Stimulated activated naive B cell treated with anti-CD40 and anti-IgM and Interleukin-4, amounts not matched to agents 10 μg/mL and 1 μg/mL and 100 μg/mL, for 72 hours (primary cell): ENCODE measurements around the gene ARMC10.
A peak's percentile ranks its signal among the peaks of the same experiment; 100 is the strongest.
"Not testable (repeated sequence)": the region's sequence is repeated elsewhere in the genome, so short reads cannot be mapped to it uniquely, and the experiment has no call there.

Experiments used
- ATAC-seq, 2 donors: fragments of 150-1000 bp; cut with Tn5 transposase; replicated peaks; 2 replicates each; pipeline ENCODE4 v1.10.0; 2021; ENCODE audit warnings: moderate library complexity in 1 of 2
- DNase-seq: peaks from one replicate; pipeline ENCODE4 v3.0.0; 2021
- H3K27ac Mint-ChIP-seq: one replicate; pipeline ENCODE4 v1.8.0; 2022; ENCODE audit warnings: mild to moderate bottlenecking, mixed read lengths
- H3K27me3 Mint-ChIP-seq, 2 donors: one replicate each; pipeline ENCODE4 v1.8.0; 2022; ENCODE audit warnings: mixed read lengths in 2 of 2
- H3K36me3 Mint-ChIP-seq, 2 donors: one replicate each; pipeline ENCODE4 v1.8.0; 2022; ENCODE audit warnings: mixed read lengths in 2 of 2, mild to moderate bottlenecking in 1 of 2
- H3K4me1 Mint-ChIP-seq, 2 donors: one replicate each; pipeline ENCODE4 v1.8.0; 2022; ENCODE audit warnings: mixed read lengths in 2 of 2, mild to moderate bottlenecking in 1 of 2
- H3K4me3 Mint-ChIP-seq, 2 donors: one replicate each; pipeline ENCODE4 v1.8.0; 2022; ENCODE audit warnings: mild to moderate bottlenecking in 2 of 2, mixed read lengths in 2 of 2, moderate library complexity in 1 of 2
- H3K9me3 Mint-ChIP-seq, 2 donors: one replicate each; pipeline ENCODE4 v1.8.0; 2022; ENCODE audit warnings: mixed read lengths in 2 of 2, mild to moderate bottlenecking in 1 of 2

The ARMC10 gene

DNA sequence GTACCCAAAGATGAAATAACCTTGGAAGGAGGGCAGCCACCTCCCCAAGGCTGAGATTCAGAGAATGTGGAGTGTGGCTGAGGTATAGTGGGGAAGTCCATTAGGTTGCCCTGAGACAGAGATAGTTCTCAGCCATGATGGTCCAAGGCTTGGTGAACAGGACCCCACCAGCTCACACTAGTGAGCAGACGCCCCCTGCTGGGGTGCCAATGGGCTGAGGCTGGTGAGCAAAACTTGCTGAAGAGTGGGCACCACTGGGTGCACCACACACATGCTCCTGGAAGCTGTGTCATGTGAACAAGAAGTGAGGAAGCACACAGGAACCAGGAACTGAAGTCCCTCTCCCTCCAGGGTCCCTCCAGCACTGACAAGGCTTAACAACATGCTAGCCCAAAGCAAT, 9.3 kb upstream of the ARMC10 start:
- Mint-ChIP-seq H3K36me3 (no peaks in the 10 kb centered on the region), H3K4me3 (no peak overlapping the region), H3K4me1 (peaks cover 0 to 2% of the 10 kb centered on the region in 2 donors), H3K27ac (no peak overlapping the region), H3K9me3 (no peaks in the 10 kb centered on the region), H3K27me3 (no peaks in the 10 kb centered on the region)
- ATAC-seq (peak; percentile 78 to 81), DNase-seq (peak; percentile 26)

- H3K27me3 Mint-ChIP-seq: no peaks in the 10 kb centered on the region
- H3K4me3 Mint-ChIP-seq: no peak overlapping the region
- H3K9me3 Mint-ChIP-seq: no peaks in the 10 kb centered on the region
- no peaks in the 10 kb centered on the region for H3K36me3 Mint-ChIP-seq
- ATAC-seq (no peak), DNase-seq (no peak)
- peaks cover 2 to 3% of the 10 kb centered on the region in 2 donors for H3K4me1 Mint-ChIP-seq
- no peak overlapping the region for H3K27ac Mint-ChIP-seq
These were observed 6.2 kb upstream of the ARMC10 start for GRCh38 chr7:103068414-103069403.

DNA sequence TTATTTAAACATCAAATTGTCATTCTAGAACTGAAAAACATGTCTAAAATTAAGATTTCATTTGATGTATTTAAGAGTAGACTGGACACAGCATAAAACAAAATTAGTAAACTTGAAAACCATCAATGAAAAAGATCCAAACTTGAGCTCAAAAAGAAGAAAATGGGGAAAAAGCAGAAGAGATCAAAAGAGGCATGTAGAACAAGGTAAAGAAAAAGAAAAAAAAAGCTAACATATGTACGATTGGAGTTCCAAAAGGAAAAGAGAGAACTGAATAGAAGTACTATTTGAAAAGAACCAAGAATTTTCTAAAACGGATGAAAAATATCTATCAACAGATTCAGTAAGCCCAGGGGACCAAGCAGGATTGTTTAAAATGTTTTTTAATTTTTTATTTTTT, 3.9 kb upstream of the ARMC10 start:
- H3K36me3 Mint-ChIP-seq: peaks cover 2 to 4% of the 10 kb centered on the region in 2 donors
- H3K27ac Mint-ChIP-seq: no peak overlapping the region
- no peak overlapping the region for H3K4me3 Mint-ChIP-seq
- DNase-seq (no peak), ATAC-seq (no peak)
- H3K27me3 Mint-ChIP-seq: no peaks in the 10 kb centered on the region
- H3K4me1 Mint-ChIP-seq: peaks cover 14 to 18% of the 10 kb centered on the region in 2 donors
- no peaks in the 10 kb centered on the region for H3K9me3 Mint-ChIP-seq

- Mint-ChIP-seq H3K36me3 (peaks cover 13 to 15% of the 10 kb centered on the region in 2 donors), H3K27ac (peak overlapping the region; percentile 95), H3K4me3 (peak overlapping the region; percentile 89 to 96), H3K9me3 (peaks cover 4 to 6% of the 10 kb centered on the region in 2 donors), H3K27me3 (no peaks in the 10 kb centered on the region), H3K4me1 (peaks cover 16 to 37% of the 10 kb centered on the region in 2 donors)
- DNase-seq (no peak), ATAC-seq (no peak)
These were observed 886 bp upstream of the ARMC10 start for GRCh38 chr7:103073989-103074518.

DNA sequence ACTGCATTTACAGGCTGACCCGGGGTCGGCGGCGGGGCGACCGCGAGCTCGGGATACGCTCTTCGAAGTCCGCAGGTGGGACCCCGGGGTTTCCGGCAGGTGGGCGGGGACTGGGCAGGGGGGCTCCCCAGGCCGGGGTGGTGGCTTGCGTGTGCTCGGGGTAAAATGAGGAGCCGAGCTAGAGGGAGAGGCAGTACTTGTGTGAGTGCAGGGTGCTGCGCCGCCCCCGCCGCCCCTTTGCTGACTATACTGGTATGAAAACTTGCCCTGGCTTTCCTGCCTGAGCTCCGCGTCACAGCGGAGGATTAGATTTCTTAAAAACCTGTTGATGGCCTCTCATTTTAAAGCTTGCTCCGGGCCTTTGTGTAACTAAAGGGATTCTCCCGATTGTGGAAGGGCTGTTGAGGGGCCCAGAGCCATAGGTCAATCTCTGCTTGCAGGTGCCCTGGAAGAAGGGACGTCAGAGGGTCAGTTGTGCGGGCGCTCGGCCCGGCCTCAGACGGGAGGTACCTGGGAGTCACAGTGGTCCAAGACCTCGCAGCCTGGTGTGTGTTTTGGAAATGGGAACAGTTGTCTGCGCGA, 488 bp downstream of the ARMC10 start:
- Mint-ChIP-seq H3K27me3 (no peaks in the 10 kb centered on the region), H3K9me3 (peaks cover 4 to 6% of the 10 kb centered on the region in 2 donors), H3K27ac (peak overlapping the region; percentile 94), H3K4me1 (peaks cover 16 to 37% of the 10 kb centered on the region in 2 donors), H3K4me3 (peak overlapping the region; percentile 89 to 94), H3K36me3 (peaks cover 17 to 22% of the 10 kb centered on the region in 2 donors)
- peak; percentile 78 to 79 for ATAC-seq
- DNase-seq: peak; percentile 72

DNA sequence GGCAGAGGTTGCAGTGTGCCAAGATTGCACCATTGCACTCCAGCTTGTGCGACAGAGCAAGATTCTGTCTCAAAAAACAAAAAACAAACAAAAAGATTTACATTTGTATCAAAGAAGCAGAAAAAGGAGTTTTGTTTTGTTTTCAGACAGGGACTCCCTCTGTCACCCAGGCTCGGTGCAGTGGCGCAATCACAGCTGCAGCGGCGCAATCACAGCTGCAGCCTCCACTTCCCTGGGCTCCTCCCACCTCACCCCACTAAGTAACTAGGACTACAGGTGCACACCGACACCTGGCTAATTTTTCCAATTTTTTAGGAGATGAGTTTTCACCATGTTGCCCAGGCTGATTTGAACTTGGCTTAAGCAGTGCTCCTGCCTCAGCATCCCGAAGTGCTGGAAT, 1.8 kb downstream of the ARMC10 start:
- no peaks in the 10 kb centered on the region for H3K27me3 Mint-ChIP-seq
- ATAC-seq: no peak
- DNase-seq: no peak
- peaks cover 16 to 37% of the 10 kb centered on the region in 2 donors for H3K4me1 Mint-ChIP-seq
- no peak overlapping the region for H3K4me3 Mint-ChIP-seq
- H3K36me3 Mint-ChIP-seq: peaks cover 17 to 22% of the 10 kb centered on the region in 2 donors
- H3K9me3 Mint-ChIP-seq: peaks cover 4 to 6% of the 10 kb centered on the region in 2 donors
- H3K27ac Mint-ChIP-seq: no peak overlapping the region

- ATAC-seq (no peak), DNase-seq (no peak)
- Mint-ChIP-seq H3K27ac (no peak overlapping the region), H3K36me3 (peaks cover 17 to 25% of the 10 kb centered on the region in 2 donors), H3K27me3 (no peaks in the 10 kb centered on the region), H3K9me3 (peaks cover 4 to 6% of the 10 kb centered on the region in 2 donors), H3K4me3 (no peak overlapping the region), H3K4me1 (peaks cover 16 to 37% of the 10 kb centered on the region in 2 donors)
These were observed 2.4 kb downstream of the ARMC10 start for GRCh38 chr7:103077318-103077717.

GRCh38 chr7:103078226-103078625, 3.3 kb downstream of the ARMC10 start:
- Mint-ChIP-seq H3K4me3 (peak overlapping the region; percentile 6 to 39), H3K4me1 (peaks cover 16 to 37% of the 10 kb centered on the region in 2 donors)

GRCh38 chr7:103079836-103080235, 4.9 kb downstream of the ARMC10 start:
- Mint-ChIP-seq H3K4me3 (no peak overlapping the region), H3K27ac (no peak overlapping the region), H3K36me3 (peaks cover 17 to 32% of the 10 kb centered on the region in 2 donors), H3K4me1 (peaks cover 7 to 27% of the 10 kb centered on the region in 2 donors), H3K27me3 (no peaks in the 10 kb centered on the region), H3K9me3 (peaks cover 4 to 6% of the 10 kb centered on the region in 2 donors)
- ATAC-seq (no peak), DNase-seq (no peak)

More at GRCh38 chr7:103078226-103078625, 3.3 kb downstream of the ARMC10 start:
- H3K9me3 Mint-ChIP-seq, H3K27me3 Mint-ChIP-seq, ATAC-seq, DNase-seq: not testable (repeated sequence)
- Mint-ChIP-seq H3K36me3 (peaks cover 17 to 25% of the 10 kb centered on the region in 2 donors), H3K27ac (peak overlapping the region; percentile 31)

DNA sequence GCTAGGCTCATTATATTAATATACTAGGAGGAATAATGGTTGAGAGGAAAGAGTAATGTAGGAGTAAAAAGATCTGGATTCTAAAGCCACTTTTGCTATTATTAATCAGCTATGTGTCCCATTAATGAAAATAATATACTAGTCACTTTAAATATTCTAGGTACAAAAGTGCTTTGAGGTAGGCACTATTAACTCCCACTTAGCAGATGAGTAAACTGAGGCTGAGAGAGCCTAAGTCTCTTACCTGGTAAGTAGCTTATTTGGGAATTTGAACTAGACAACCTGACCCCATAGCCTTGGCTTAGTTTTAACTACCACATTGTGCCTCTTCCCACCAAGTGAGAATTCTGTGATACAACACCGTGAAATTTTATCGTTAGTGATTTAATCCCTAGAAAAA, 6.0 kb downstream of the ARMC10 start:
- Mint-ChIP-seq H3K4me3 (no peak overlapping the region), H3K9me3 (peaks cover 4 to 6% of the 10 kb centered on the region in 2 donors), H3K4me1 (peaks cover 4 to 20% of the 10 kb centered on the region in 2 donors), H3K36me3 (peaks cover 19 to 29% of the 10 kb centered on the region in 2 donors), H3K27me3 (no peaks in the 10 kb centered on the region), H3K27ac (no peak overlapping the region)
- no peak for ATAC-seq
- no peak for DNase-seq

DNA sequence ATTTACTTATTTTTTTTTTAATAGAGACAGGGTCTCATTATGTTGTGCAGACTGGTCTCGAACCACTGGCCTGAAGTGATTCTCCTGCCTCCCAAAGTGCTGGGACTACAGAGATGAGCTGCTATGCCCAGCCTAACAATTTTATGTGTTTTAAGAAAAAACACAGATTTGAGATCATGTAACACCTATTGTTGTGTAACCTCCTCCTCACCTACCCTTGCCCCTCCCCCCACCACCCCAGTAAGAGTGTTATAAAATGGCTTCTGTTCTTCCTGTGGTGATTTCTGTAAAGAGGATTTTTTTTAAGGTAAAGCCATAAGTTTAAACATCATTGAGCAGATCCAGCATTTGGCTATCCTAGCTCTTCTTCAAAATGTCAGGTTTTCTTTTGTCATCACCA, 7.6 kb downstream of the ARMC10 start:
- H3K27ac Mint-ChIP-seq: no peak overlapping the region
- peaks cover 24 to 33% of the 10 kb centered on the region in 2 donors for H3K36me3 Mint-ChIP-seq
- H3K4me1 Mint-ChIP-seq: peaks cover 4 to 11% of the 10 kb centered on the region in 2 donors
- no peak overlapping the region for H3K4me3 Mint-ChIP-seq
- DNase-seq: no peak
- peaks cover 4 to 6% of the 10 kb centered on the region in 2 donors for H3K9me3 Mint-ChIP-seq
- ATAC-seq: no peak
- H3K27me3 Mint-ChIP-seq: no peaks in the 10 kb centered on the region

GRCh38 chr7:103083210-103083609, 8.3 kb downstream of the ARMC10 start:
- no peak for DNase-seq
- Mint-ChIP-seq H3K36me3 (peaks cover 18 to 27% of the 10 kb centered on the region in 2 donors), H3K27me3 (no peaks in the 10 kb centered on the region), H3K27ac (no peak overlapping the region), H3K9me3 (peaks cover 3 to 4% of the 10 kb centered on the region in 2 donors), H3K4me3 (no peak overlapping the region), H3K4me1 (peaks cover 3 to 4% of the 10 kb centered on the region in 2 donors)
- ATAC-seq: no peak

DNA sequence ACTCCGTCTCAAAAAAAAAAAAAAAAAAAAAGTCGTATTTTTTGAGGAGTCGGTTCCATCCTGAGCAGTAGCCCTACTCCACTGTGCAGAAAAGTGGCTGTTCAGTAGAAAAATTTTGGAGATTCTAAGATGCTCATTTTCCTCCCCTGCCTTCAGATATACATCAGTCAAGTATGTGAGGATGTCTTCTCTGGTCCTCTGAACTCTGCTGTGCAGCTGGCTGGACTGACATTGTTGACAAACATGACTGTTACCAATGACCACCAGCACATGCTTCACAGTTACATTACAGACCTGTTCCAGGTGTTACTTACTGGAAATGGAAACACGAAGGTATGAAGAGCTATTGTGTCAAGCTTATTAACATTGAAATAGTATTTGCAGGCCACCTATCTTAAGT, 17.4 kb downstream of the ARMC10 start:
- not testable (repeated sequence) for H3K9me3 Mint-ChIP-seq, H3K27me3 Mint-ChIP-seq, DNase-seq, H3K4me1 Mint-ChIP-seq, H3K4me3 Mint-ChIP-seq, ATAC-seq
- Mint-ChIP-seq H3K27ac (peak overlapping the region; percentile 3), H3K36me3 (peaks cover 30 to 50% of the 10 kb centered on the region in 2 donors)

GRCh38 chr7:103093429-103093828, 18.5 kb downstream of the ARMC10 start:
- Mint-ChIP-seq H3K4me3 (no peak overlapping the region), H3K27ac (no peak overlapping the region), H3K36me3 (peaks cover 28 to 52% of the 10 kb centered on the region in 2 donors), H3K9me3 (no peaks in the 10 kb centered on the region), H3K4me1 (no peaks in the 10 kb centered on the region), H3K27me3 (no peaks in the 10 kb centered on the region)
- ATAC-seq (no peak), DNase-seq (no peak)
